OCI-LY1 (cell line): Measurements from ENCODE around the gene CHEK2.

ENCODE experiments used
- H2AFZ ChIP-seq: fragments of 200-600 bp; sonication (generic), shearing (Covaris generic); 2 replicates; pipeline ENCODE4 v1.6.0; 2014; ENCODE audit warnings: antibody characterized with exemption, mild to moderate bottlenecking, low read length
- H3F3A ChIP-seq: fragments of 200-600 bp; sonication (generic), shearing (Covaris generic); 2 replicates; pipeline ENCODE4 v1.6.0; 2014; ENCODE audit warnings: mild to moderate bottlenecking, antibody characterized with exemption, low read length, moderate library complexity; ENCODE audit not compliant: insufficient read depth
- H3K27ac ChIP-seq: fragments of 200-600 bp; sonication (generic); 2 replicates; pipeline ENCODE4 v1.5.1; 2014; ENCODE audit warnings: low read length, mixed run types, mild to moderate bottlenecking, low read depth; ENCODE audit not compliant: poor library complexity, severe bottlenecking
- H3K27me3 ChIP-seq: fragments of 200-600 bp; sonication (generic); 2 replicates; pipeline ENCODE4 v1.6.0; 2014; ENCODE audit warnings: antibody characterized with exemption, mild to moderate bottlenecking, low read length, moderate library complexity; ENCODE audit not compliant: insufficient read depth
- H3K36me3 ChIP-seq: fragments of 200-600 bp; sonication (generic); 2 replicates; pipeline ENCODE4 v1.6.1; 2014; ENCODE audit warnings: mild to moderate bottlenecking, antibody characterized with exemption, low read length, moderate library complexity, mixed read lengths; ENCODE audit not compliant: insufficient read depth
- H3K4me1 ChIP-seq: fragments of 200-600 bp; sonication (generic); 2 replicates; pipeline ENCODE4 v1.5.1; 2014; ENCODE audit warnings: mild to moderate bottlenecking, low read length, moderate library complexity; ENCODE audit not compliant: insufficient read depth, severe bottlenecking
- H3K4me2 ChIP-seq: fragments of 200-600 bp; sonication (generic), shearing (Covaris generic); 2 replicates; pipeline ENCODE4 v1.6.1; 2014; ENCODE audit warnings: low read length
- H3K4me3 ChIP-seq: fragments of 200-600 bp; sonication (generic); 2 replicates; pipeline ENCODE4 v1.5.1; 2014; ENCODE audit warnings: low read length, low read depth, mild to moderate bottlenecking, mixed read lengths; ENCODE audit not compliant: poor library complexity, severe bottlenecking
- H3K79me2 ChIP-seq: fragments of 200-600 bp; shearing (Covaris generic); 2 replicates; pipeline ENCODE4 v1.6.1; 2016; ENCODE audit warnings: mixed run types, low read length, mixed read lengths; ENCODE audit not compliant: insufficient read depth
- H3K9ac ChIP-seq: fragments of 200-600 bp; sonication (generic), shearing (Covaris generic); 2 replicates; pipeline ENCODE4 v1.6.1; 2014; ENCODE audit warnings: mild to moderate bottlenecking, low read length, mixed read lengths
- H3K9me2 ChIP-seq: fragments of 200-600 bp; sonication (generic), shearing (Covaris generic); 2 replicates; pipeline ENCODE4 v1.6.1; 2014; ENCODE audit warnings: low read depth, mild to moderate bottlenecking, low read length, mixed read lengths
- H3K9me3 ChIP-seq: fragments of 200-600 bp; shearing (Covaris generic); 2 replicates; pipeline ENCODE4 v1.6.1; 2014; ENCODE audit warnings: low read length, mixed read lengths
- H4K20me1 ChIP-seq: fragments of 200-600 bp; sonication (generic), shearing (Covaris generic); 2 replicates; pipeline ENCODE4 v1.6.0; 2016; ENCODE audit warnings: mild to moderate bottlenecking, low read length; ENCODE audit not compliant: insufficient read depth
- CTCF ChIP-seq: fragments of 200-600 bp; sonication (generic), shearing (Covaris generic); IDR thresholded peaks from 2 replicates; pipeline ENCODE4 v1.5.1; 2017; ENCODE audit warnings: mild to moderate bottlenecking, antibody characterized with exemption, low read length, moderate library complexity, mixed read lengths
- EZH2 ChIP-seq: fragments of 200-600 bp; sonication (generic), shearing (Covaris generic); IDR thresholded peaks from 2 replicates; pipeline ENCODE4 v1.8.0; 2017; ENCODE audit warnings: borderline replicate concordance, mixed run types, mild to moderate bottlenecking, antibody characterized with exemption, low read length, moderate library complexity, mixed read lengths

The CHEK2 gene

GRCh38 chr22:28656181-28656580 is 85.4 kb downstream of the CHEK2 start:
- Histone ChIP-seq H3F3A (no peaks in the 10 kb centered on the region), H3K27ac (no peak overlapping the region), H4K20me1 (no peaks in the 10 kb centered on the region), H3K9me2 (no peaks in the 10 kb centered on the region), H3K36me3 (no peaks in the 10 kb centered on the region), H3K27me3 (no peaks in the 10 kb centered on the region; the same call in 1 of the 2 replicates), H3K4me1 (no peaks in the 10 kb centered on the region), H3K4me2 (no peak overlapping the region), H3K9me3 (no peaks in the 10 kb centered on the region), H2AFZ (no peak overlapping the region), H3K9ac (no peak overlapping the region), H3K4me3 (no peak overlapping the region), H3K79me2 (no peaks in the 10 kb centered on the region)
- no peak for TF ChIP-seq EZH2
- no peak for TF ChIP-seq CTCF

GRCh38 chr22:28650463-28650862 is 91.2 kb downstream of the CHEK2 start:
- Histone ChIP-seq H2AFZ (no peak overlapping the region), H4K20me1 (no peaks in the 10 kb centered on the region), H3K27me3 (no peaks in the 10 kb centered on the region; the same call in 1 of the 2 replicates), H3K9ac (no peak overlapping the region), H3K4me1 (no peaks in the 10 kb centered on the region), H3K27ac (no peak overlapping the region), H3F3A (no peaks in the 10 kb centered on the region), H3K9me2 (no peaks in the 10 kb centered on the region), H3K4me3 (no peak overlapping the region), H3K36me3 (no peaks in the 10 kb centered on the region), H3K4me2 (no peak overlapping the region), H3K9me3 (no peaks in the 10 kb centered on the region), H3K79me2 (no peaks in the 10 kb centered on the region)
- TF ChIP-seq CTCF, result no peak
- TF ChIP-seq EZH2, result no peak

- Histone ChIP-seq H3K4me1 (no peaks in the 10 kb centered on the region), H3K9ac (no peak overlapping the region), H3K27ac (no peak overlapping the region), H3F3A (no peaks in the 10 kb centered on the region), H2AFZ (no peak overlapping the region), H3K9me2 (no peaks in the 10 kb centered on the region), H3K9me3 (no peaks in the 10 kb centered on the region), H4K20me1 (no peaks in the 10 kb centered on the region), H3K36me3 (no peaks in the 10 kb centered on the region), H3K4me2 (no peak overlapping the region), H3K4me3 (no peak overlapping the region), H3K79me2 (no peaks in the 10 kb centered on the region), H3K27me3 (no peaks in the 10 kb centered on the region; the same call in 1 of the 2 replicates)
- no peak for TF ChIP-seq EZH2
- TF ChIP-seq CTCF, result no peak
Measured at GRCh38 chr22:28648792-28649191, 92.8 kb downstream of the CHEK2 start.
